Pons (tissue), 1 donor: ENCODE measurements around the gene SERPINE2.
"Not testable (repeated sequence)": the region's sequence is repeated elsewhere in the genome, so short reads cannot be mapped to it uniquely, and the experiment has no call there.

Source experiments
- DNase-seq: peaks from one replicate; pipeline ENCODE4 v3.0.0-alpha.2; 2016; ENCODE audit warnings: low spot score

The SERPINE2 gene

DNA sequence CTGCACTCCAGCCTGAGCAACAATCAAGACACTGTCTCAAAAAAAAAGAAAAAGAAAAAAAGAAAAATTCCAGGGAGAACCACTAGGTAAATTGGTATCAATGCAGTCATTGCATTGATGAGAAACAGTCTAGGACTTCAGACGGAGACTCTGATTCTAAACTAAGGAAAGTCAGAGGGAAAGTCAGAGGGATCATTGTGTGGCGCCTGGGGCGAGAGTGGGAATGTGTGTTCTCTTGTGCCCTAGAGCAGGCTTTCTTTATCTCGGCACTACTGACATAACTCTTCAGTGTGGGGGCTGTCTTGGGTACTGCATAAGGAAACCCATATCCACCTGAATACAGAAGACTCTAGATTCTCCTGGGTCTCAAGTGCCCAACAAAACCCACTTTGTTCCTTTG is 24.8 kb downstream of the SERPINE2 start:
- DNase-seq: no peak

DNA sequence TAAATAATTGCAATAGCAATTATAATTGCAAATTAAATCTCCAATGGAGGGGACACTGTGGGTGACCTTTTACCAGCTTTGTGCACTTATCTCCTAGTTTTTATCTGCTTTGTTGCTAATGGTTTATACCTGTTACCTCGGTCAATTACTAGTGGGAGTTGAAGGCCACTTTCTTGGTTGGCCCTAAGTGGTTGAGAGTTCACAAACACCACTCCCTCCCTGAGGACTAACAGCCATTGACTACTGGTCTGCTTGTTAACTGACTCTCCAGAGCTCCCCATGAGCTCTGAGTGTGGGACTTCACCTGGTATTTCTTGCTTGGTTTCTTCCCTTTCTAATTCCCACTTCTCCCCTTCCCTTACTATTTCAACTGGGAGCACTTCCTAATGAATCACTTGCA is 27.2 kb downstream of the SERPINE2 start:
- no peak for DNase-seq

GRCh38 chr2:224009605-224010315 is 29.3 kb downstream of the SERPINE2 start:
- DNase-seq: no peak

GRCh38 chr2:224008702-224009261 is 30.3 kb downstream of the SERPINE2 start:
- no peak for DNase-seq

DNA sequence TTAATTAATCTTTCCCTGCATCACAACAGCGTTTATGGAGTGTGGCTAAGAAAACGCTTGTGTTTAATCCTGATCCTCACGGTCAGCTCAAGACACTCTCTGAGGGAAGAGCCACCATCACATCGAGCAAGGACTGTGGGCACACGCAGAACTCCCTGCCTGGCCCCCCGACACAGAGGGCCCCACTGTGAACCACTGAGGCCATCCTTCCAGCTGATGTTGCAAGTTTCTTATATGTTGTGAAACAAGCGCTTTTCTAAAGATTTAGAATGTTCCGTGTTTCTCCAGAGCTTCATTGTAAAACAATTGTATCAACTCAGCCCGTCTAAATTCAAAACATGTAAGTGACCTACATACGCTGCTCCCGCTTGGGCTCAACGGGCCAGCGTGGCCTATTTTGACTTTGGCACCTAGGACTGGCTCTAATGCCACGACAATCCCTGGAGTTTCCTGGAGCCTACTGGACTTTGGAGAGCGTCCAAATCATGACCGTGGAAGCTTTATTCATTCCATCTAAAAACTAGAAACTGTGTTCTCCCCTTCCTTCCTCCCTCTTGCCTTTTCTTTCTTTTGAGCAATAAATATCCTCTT is 34.9 kb downstream of the SERPINE2 start:
- peak; percentile 46 for DNase-seq

- not testable (repeated sequence) for DNase-seq
Observed at GRCh38 chr2:224000662-224001061, 38.4 kb downstream of the SERPINE2 start.

DNA sequence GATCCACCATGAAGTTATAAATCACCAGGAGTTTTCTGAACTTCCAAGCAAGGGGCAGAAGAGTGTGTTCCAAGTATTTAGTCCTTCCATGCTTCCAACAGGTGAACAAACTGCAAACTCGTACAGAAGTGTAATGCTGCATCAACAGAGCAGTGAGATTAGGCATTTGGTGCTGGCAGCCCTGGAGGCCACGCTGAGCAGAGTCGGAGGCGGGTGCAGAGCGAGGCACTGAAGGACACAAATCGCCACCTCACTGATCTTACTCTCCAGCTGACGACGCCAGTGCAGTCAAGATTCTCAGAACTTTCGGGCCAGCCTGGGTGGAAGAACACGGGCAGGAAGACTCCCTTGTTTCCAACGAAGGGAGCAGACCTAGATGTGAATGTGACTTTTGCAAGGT is 39.2 kb downstream of the SERPINE2 start:
- no peak for DNase-seq

GRCh38 chr2:223998948-223999347 is 40.1 kb downstream of the SERPINE2 start:
- DNase-seq: no peak

- no peak for DNase-seq
Observed at GRCh38 chr2:223997938-223998337, 41.1 kb downstream of the SERPINE2 start.

DNA sequence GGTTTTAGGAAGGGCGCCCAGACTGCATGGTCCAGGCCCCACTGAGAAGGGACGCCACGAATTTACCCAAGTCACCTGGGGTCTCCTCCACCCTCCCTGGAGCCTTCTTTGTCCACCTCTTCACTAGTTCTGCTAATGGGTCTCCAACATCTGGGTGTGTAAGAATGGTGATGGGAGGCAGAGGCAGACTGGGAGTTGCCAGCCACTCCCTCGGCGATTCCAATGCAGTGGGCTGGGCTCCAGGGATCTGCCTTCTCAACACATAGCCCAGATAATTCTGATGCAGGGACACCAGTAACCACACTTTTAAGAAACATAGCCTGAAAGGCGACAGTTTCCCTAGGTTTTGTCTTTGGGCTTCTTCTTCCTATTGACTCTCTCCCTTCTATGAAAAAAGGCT is 42.7 kb downstream of the SERPINE2 start:
- DNase-seq: no peak

DNA sequence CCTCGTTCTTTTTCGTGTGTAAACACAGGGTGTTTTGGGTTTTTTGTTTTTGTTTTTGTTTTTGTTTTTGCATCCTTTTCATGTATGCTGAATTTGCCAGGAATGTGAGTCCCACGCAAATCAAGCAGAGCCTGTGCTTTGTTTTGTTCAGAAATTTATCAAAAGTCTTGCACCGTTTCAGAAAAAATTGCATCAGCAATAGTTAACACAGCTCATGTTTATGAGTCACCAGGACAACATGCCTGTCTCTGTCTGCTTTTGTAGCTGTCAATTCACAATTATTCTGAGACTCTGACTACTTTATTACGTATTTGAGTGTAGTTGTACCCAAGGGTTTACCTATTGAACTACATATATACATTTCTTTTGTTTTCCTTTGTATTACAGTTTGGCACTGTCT is 43.5 kb downstream of the SERPINE2 start:
- DNase-seq: no peak

DNA sequence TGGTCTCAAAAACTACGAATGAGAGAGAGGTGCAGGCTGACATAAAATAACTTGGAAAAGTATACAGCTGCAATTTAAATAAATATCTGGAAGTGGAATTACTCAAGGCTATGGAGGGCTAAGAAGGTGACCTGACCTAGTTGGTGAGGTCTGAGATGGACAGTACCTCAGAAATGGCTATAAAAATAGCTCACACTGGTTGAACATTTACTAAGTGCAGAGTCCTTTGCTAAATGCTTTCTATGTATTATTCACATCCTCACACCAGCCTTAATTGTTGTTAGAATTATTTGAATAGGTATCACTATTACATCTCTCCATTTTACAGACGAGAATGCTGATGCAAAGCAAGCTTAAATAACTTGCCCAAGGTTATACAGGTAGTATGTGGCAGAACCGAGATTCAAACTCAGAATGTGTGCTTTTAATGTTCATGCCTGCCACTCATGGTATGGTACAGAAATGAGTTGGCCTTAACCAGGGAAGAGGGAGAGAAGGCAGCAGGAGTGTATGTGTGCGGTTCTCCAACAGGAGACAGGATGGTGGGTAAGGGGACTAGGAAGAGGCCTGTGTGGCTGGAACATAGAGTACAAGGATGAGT is 44.4 kb downstream of the SERPINE2 start:
- no peak for DNase-seq

DNA sequence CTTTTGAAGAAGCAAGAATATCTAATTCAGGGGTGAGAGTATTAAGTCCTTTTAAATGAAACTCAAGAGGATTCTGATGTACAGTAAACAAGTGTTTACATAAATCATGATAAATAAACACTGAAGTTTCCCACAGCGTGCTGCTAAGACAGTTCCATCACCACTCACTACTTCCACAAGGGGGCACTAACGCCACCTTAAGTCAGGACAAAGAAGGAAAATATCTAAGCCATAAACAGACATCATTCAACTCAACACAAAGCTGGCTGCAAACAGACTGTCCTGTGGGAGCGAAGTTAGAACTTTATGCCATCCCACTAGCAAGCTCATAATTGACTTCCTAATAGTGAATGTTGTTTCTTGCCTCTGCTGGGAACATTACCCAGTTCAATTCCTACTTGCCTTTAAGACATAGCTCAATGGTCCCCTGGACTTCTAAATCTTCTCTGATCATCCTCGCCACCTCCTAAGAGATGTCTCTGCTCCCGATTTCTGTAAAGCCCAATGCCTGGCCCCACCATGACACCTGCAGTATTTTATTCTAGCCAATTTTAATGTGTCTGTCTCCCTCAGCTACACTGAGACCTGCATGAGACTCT is 45.4 kb downstream of the SERPINE2 start:
- DNase-seq: peak; percentile 92

- no peak for DNase-seq
Observed at GRCh38 chr2:223991611-223992010, 47.5 kb downstream of the SERPINE2 start.

DNA sequence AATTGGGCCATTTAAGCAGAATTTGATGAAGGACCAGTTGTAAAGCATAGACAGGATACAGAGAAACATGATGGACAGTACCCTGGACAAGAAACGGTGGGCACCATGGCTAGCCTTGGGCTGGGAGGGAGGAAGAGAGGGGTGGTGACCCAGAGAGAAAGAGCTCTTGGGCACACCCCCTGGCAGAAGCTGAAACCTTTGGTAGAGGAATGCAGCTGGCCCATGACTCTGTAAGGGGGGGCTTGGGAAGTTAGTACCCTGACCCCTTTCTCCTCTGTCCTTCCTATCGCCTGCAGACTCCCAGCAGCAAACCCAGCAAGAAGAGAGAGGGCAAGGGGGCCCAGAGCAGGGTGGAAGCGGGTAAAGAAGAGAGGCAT is 49.2 kb downstream of the SERPINE2 start:
- no peak for DNase-seq

- DNase-seq: no peak
Observed at GRCh38 chr2:223989206-223989855, 49.8 kb downstream of the SERPINE2 start.

GRCh38 chr2:223981241-223981640 is 57.8 kb downstream of the SERPINE2 start:
- DNase-seq: no peak

GRCh38 chr2:223980803-223981202 is 58.3 kb downstream of the SERPINE2 start:
- no peak for DNase-seq

GRCh38 chr2:223980397-223980735 is 58.7 kb downstream of the SERPINE2 start:
- no peak for DNase-seq

GRCh38 chr2:223979730-223980396 is 59.2 kb downstream of the SERPINE2 start:
- DNase-seq: no peak

DNA sequence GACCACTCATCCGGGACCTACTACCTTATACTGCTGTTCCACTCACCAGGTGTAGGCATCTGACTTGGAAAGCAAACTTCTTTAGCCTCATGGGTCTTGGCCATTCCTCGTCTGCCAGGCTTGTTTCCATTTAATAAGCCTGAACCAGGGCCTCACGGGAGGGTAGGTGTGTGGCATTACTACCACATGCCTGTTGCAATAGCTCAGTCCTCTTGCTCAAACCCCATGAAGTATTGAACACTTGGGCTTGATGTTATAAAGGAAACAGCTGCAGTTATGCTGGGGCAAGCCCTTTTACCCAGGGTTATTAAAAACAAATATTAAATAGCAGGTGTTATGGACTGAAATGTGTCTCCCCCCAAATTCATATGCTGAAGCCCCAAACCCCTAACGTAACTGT is 60.6 kb downstream of the SERPINE2 start:
- DNase-seq: no peak
